IPS-15b (cell line): Measurements from ENCODE around the gene FUBP3.

ENCODE experiments used
- H3K27me3 ChIP-seq: one replicate; pipeline ENCODE4 v1.6.1; 2013; ENCODE audit warnings: low read length; ENCODE audit not compliant: control insufficient read depth, insufficient read depth
- H3K36me3 ChIP-seq: one replicate; pipeline ENCODE4 v1.6.1; 2013; ENCODE audit warnings: low read length; ENCODE audit not compliant: control insufficient read depth, insufficient read depth
- H3K4me1 ChIP-seq: one replicate; pipeline ENCODE4 v1.6.1; 2013; ENCODE audit warnings: mild to moderate bottlenecking, low read length; ENCODE audit not compliant: control insufficient read depth, insufficient read depth
- H3K4me3 ChIP-seq: one replicate; pipeline ENCODE4 v1.5.1; 2013; ENCODE audit warnings: low read depth, low read length
- H3K9ac ChIP-seq: one replicate; pipeline ENCODE4 v1.6.1; 2013; ENCODE audit warnings: low read depth, mild to moderate bottlenecking, low read length
- H3K9me3 ChIP-seq: one replicate; pipeline ENCODE4 v1.6.1; 2013; ENCODE audit warnings: mild to moderate bottlenecking, low read length; ENCODE audit not compliant: control insufficient read depth, insufficient read depth

Gene FUBP3

GRCh38 chr9:130578865-130579737 lies at the start of gene FUBP3:
TSS of gene FUBP3 (plus strand) at chr9:130579577. CDS start at chr9:130579681, 104 bp downstream.
- H3K27me3 ChIP-seq: no peaks in the 10 kb centered on the region
- peaks cover 5% of the 10 kb centered on the region for H3K36me3 ChIP-seq
- H3K9ac ChIP-seq: peak within 1 kb of the TSS; percentile 82
- no peaks in the 10 kb centered on the region for H3K4me1 ChIP-seq
- peak within 1 kb of the TSS; percentile 96 for H3K4me3 ChIP-seq
- no peaks in the 10 kb centered on the region for H3K9me3 ChIP-seq

- Histone ChIP-seq H3K9ac (no peak overlapping the region), H3K27me3 (peaks cover 4% of the 10 kb centered on the region), H3K4me1 (no peaks in the 10 kb centered on the region)
Measured at GRCh38 chr9:130530938-130531337, 48.4 kb upstream of the FUBP3 start.

GRCh38 chr9:130531670-130532069 lies 47.7 kb upstream of the FUBP3 start:
- Histone ChIP-seq H3K27me3 (peaks cover 8% of the 10 kb centered on the region), H3K4me1 (no peaks in the 10 kb centered on the region), H3K36me3 (no peaks in the 10 kb centered on the region), H3K9ac (no peak overlapping the region), H3K9me3 (no peaks in the 10 kb centered on the region), H3K4me3 (no peak overlapping the region)

More at GRCh38 chr9:130530938-130531337, 48.4 kb upstream of the FUBP3 start:
- Histone ChIP-seq H3K9me3 (no peaks in the 10 kb centered on the region), H3K4me3 (no peak overlapping the region), H3K36me3 (no peaks in the 10 kb centered on the region)

GRCh38 chr9:130532426-130533080 lies 46.8 kb upstream of the FUBP3 start:
- Histone ChIP-seq H3K4me1 (no peaks in the 10 kb centered on the region), H3K36me3 (no peaks in the 10 kb centered on the region), H3K4me3 (no peak overlapping the region), H3K27me3 (peaks cover 15% of the 10 kb centered on the region), H3K9me3 (no peaks in the 10 kb centered on the region), H3K9ac (no peak overlapping the region)

GRCh38 chr9:130535818-130536521 lies 43.4 kb upstream of the FUBP3 start:
- H3K4me3 ChIP-seq: peak overlapping the region; percentile 39
- H3K27me3 ChIP-seq: peaks cover 21% of the 10 kb centered on the region

GRCh38 chr9:130536701-130537107 lies 42.7 kb upstream of the FUBP3 start:
- Histone ChIP-seq H3K4me1 (peaks cover 4% of the 10 kb centered on the region), H3K4me3 (no peak overlapping the region), H3K27me3 (peaks cover 21% of the 10 kb centered on the region), H3K9ac (no peak overlapping the region), H3K9me3 (no peaks in the 10 kb centered on the region), H3K36me3 (no peaks in the 10 kb centered on the region)

More at GRCh38 chr9:130535818-130536521, 43.4 kb upstream of the FUBP3 start:
- no peaks in the 10 kb centered on the region for H3K36me3 ChIP-seq
- H3K9ac ChIP-seq: no peak overlapping the region
- H3K4me1 ChIP-seq: peaks cover 4% of the 10 kb centered on the region
- H3K9me3 ChIP-seq: no peaks in the 10 kb centered on the region

- H3K4me1 ChIP-seq: peaks cover 4% of the 10 kb centered on the region
- no peaks in the 10 kb centered on the region for H3K9me3 ChIP-seq
- H3K36me3 ChIP-seq: no peaks in the 10 kb centered on the region
- H3K27me3 ChIP-seq: peaks cover 21% of the 10 kb centered on the region
- H3K9ac ChIP-seq: peak overlapping the region; percentile 54
- H3K4me3 ChIP-seq: no peak overlapping the region
Measured at GRCh38 chr9:130537346-130538050, 41.9 kb upstream of the FUBP3 start.

- no peak overlapping the region for H3K9ac ChIP-seq
- H3K4me1 ChIP-seq: peaks cover 4% of the 10 kb centered on the region
- peaks cover 21% of the 10 kb centered on the region for H3K27me3 ChIP-seq
- no peak overlapping the region for H3K4me3 ChIP-seq
- H3K9me3 ChIP-seq: no peaks in the 10 kb centered on the region
- no peaks in the 10 kb centered on the region for H3K36me3 ChIP-seq
Measured at GRCh38 chr9:130539420-130540223, 39.8 kb upstream of the FUBP3 start.

GRCh38 chr9:130541533-130541932 lies 37.8 kb upstream of the FUBP3 start:
- no peak overlapping the region for H3K9ac ChIP-seq
- H3K36me3 ChIP-seq: no peaks in the 10 kb centered on the region
- H3K9me3 ChIP-seq: no peaks in the 10 kb centered on the region
- H3K27me3 ChIP-seq: peaks cover 13% of the 10 kb centered on the region
- H3K4me3 ChIP-seq: no peak overlapping the region
- peaks cover 4% of the 10 kb centered on the region for H3K4me1 ChIP-seq

- Histone ChIP-seq H3K4me3 (no peak overlapping the region), H3K36me3 (no peaks in the 10 kb centered on the region), H3K9me3 (no peaks in the 10 kb centered on the region), H3K4me1 (peaks cover 4% of the 10 kb centered on the region), H3K27me3 (peaks cover 10% of the 10 kb centered on the region), H3K9ac (no peak overlapping the region)
Measured at GRCh38 chr9:130542038-130542437, 37.3 kb upstream of the FUBP3 start.
